Hypothalamus (tissue), 51 donors: ENCODE results near the gene TRNT1.

ENCODE experiments used
- DNase-seq, 51 donors: peaks; one replicate each; lab custom pipeline; 2025; lab: John Stamatoyannopoulos, UW

Gene TRNT1

GRCh38 chr3:3177861-3178497 is 51.2 kb downstream of the TRNT1 start:
- no peak for DNase-seq

- DNase-seq, result no peak
These were observed 52.0 kb downstream of the TRNT1 start for GRCh38 chr3:3178498-3179328.

- DNase-seq, result peak; percentile 38 to 92 (median 82)
These were observed 52.8 kb downstream of the TRNT1 start, which contains the start of gene CRBN for GRCh38 chr3:3179407-3180094. Gene CRBN, minus strand, starts transcription at chr3:3179691. Its CDS starts 4 bp downstream, at chr3:3179687.

GRCh38 chr3:3180456-3180855 is 53.7 kb downstream of the TRNT1 start:
- no peak for DNase-seq

- DNase-seq, result no peak
These were observed 58.1 kb downstream of the TRNT1 start for GRCh38 chr3:3184876-3185275.

- DNase-seq, result no peak
These were observed 62.5 kb downstream of the TRNT1 start for GRCh38 chr3:3189102-3189727.

GRCh38 chr3:3189961-3190360 is 63.2 kb downstream of the TRNT1 start:
- DNase-seq, result no peak

- DNase-seq, result no peak
These were observed 65.0 kb downstream of the TRNT1 start for GRCh38 chr3:3191675-3192285.

- DNase-seq, result no peak
These were observed 65.5 kb downstream of the TRNT1 start for GRCh38 chr3:3192286-3192675.

- no peak for DNase-seq
These were observed 68.1 kb downstream of the TRNT1 start for GRCh38 chr3:3194861-3195260.

- peak in 2 of 51 donors; percentile 1 to 4 for DNase-seq
These were observed 69.6 kb downstream of the TRNT1 start for GRCh38 chr3:3196148-3196861.
